Measurements from ENCODE around the gene ROR2. TPM values are rescaled to one million over a fixed set of nuclear protein-coding genes. Genes with fewer than 3 reads are reported as not detected.

Gene ROR2
- total and polyA plus RNA-seq, 2 of the 8 experiments (the other 6 are each of a cell fraction or from before 2014, with no cell fraction given): 2.7 to 4.3 TPM

- Histone ChIP-seq H3K79me1 (ENCODE audit: low read depth, low read length) (no peaks in the 10 kb centered on the region), H3K36me3 (ENCODE audit: control insufficient read depth in 2 of 4, insufficient read depth in 4 of 4, low read length in 3 of 4) (no peaks in the 10 kb centered on the region), H4K5ac (ENCODE audit: insufficient read length, low read depth, low read length) (no peak overlapping the region), H3K4ac (replicated peaks; ENCODE audit: insufficient read length, low read depth, low read length) (no peak overlapping the region), H2AFZ (ENCODE audit: low read length) (no peak overlapping the region), H3K27me3 (replicated peaks in 1 of 4; ENCODE audit: control insufficient read depth in 3 of 4, extremely low read depth in 1 of 4, insufficient read depth in 3 of 4, low read length in 3 of 4) (peaks cover 0 to 14% (median 7%) of the 10 kb centered on the region in 4 experiments; a peak in 5 of 7 replicates), H3K27ac (ENCODE audit: low read depth, low read length) (no peak overlapping the region), H2BK20ac (ENCODE audit: low read length) (no peak overlapping the region), H3K4me3 (ENCODE audit: extremely low read depth in 1 of 4, insufficient read depth in 2 of 4, low read depth in 3 of 4, low read length in 4 of 4) (no peak overlapping the region), H4K8ac (ENCODE audit: extremely low read depth, insufficient read depth, low read length) (no peak overlapping the region), H3K9me3 (ENCODE audit: insufficient read depth in 2 of 2, low read depth in 1 of 2, low read length in 1 of 2) (peaks cover 10 to 17% of the 10 kb centered on the region in 2 experiments), H3K23me2 (ENCODE audit: low read depth, low read length) (peaks cover under 1% of the 10 kb centered on the region; the same call in 1 of the 2 replicates), H3K79me2 (ENCODE audit: control insufficient read depth in 1 of 2, insufficient read depth in 2 of 2, low read length in 2 of 2) (no peaks in the 10 kb centered on the region), H2BK15ac (ENCODE audit: low read length) (no peak overlapping the region), H3K18ac (ENCODE audit: extremely low read depth, low read length) (no peak overlapping the region), H2BK5ac (ENCODE audit: low read depth, low read length) (no peak overlapping the region), H3K14ac (ENCODE audit: insufficient read length) (no peak overlapping the region), H3K4me1 (replicated peaks in 1 of 4; ENCODE audit: control insufficient read depth in 3 of 4, insufficient read depth in 4 of 4, low read length in 3 of 4) (peaks cover 2 to 12% (median 5%) of the 10 kb centered on the region in 4 experiments; a peak in 4 of 7 replicates), H3K9ac (replicated peaks in 1 of 4; ENCODE audit: extremely low read depth in 1 of 4, low read depth in 3 of 4, low read length in 3 of 4) (no peak overlapping the region), H3K56ac (replicated peaks; ENCODE audit: insufficient read length, low read depth, low read length) (no peak overlapping the region), H2BK120ac (replicated peaks; ENCODE audit: low read depth, low read length) (no peak overlapping the region), H4K91ac (replicated peaks; ENCODE audit: insufficient read length, low read length) (no peak overlapping the region), H4K20me1 (replicated peaks in 1 of 2; ENCODE audit: control insufficient read depth in 1 of 2, insufficient read depth in 2 of 2, low read length in 2 of 2) (peaks cover 3 to 4% of the 10 kb centered on the region in 2 experiments), H2BK12ac (ENCODE audit: low read depth, low read length) (no peak overlapping the region), H3K23ac (ENCODE audit: insufficient read length) (no peak overlapping the region), H3K4me2 (ENCODE audit: insufficient read depth in 1 of 2, low read depth in 2 of 2, low read length in 2 of 2) (no peak overlapping the region), H2AK5ac (ENCODE audit: low read depth, low read length) (no peak overlapping the region)
- FAIRE-seq: no peak
- 81% methylated on average over 3 of the region's 3 CpGs; no CpG with 5 or more reads in 1 of the 2 experiments for WGBS, 2 experiments (ENCODE audit: extremely low coverage in 1 of 2, insufficient coverage in 1 of 2, insufficient read length in 1 of 2, insufficient replicate concordance in 2 of 2, low coverage in 1 of 2, low lambda C conversion rate in 2 of 2, missing lambda C conversion rate in 1 of 2)
- DNase-seq (ENCODE audit: low read depth in 1 of 2, low spot score in 2 of 2): no peak
- POLR2A ChIA-PET (ENCODE audit: partially characterized antibody): no interaction called here
- CTCF ChIA-PET (ENCODE audit: partially characterized antibody): interaction anchor here (0.6 to 1.1 kb wide), 3 partner anchors 24 to 203 kb away, joined by 3 to 4 read pairs (median 3); no protein-coding TSS in a partner anchor
- TF ChIP-seq E2F6 (IDR thresholded peaks at IDR 0.05): no peak
- TF ChIP-seq CREB1 (IDR thresholded peaks at IDR 0.05): no peak
- no peak for TF ChIP-seq NRF1 (IDR thresholded peaks at IDR 0.05; ENCODE audit: low read depth, low read length)
- no peak for TF ChIP-seq ATF3 (IDR thresholded peaks at IDR 0.05; ENCODE audit: insufficient read depth, low read depth, low read length)
- TF ChIP-seq FOSL1 (IDR thresholded peaks at IDR 0.05; ENCODE audit: insufficient read depth, low read depth, low read length): no peak
Observed at GRCh38 chr9:91930475-91930874, 19.6 kb downstream of the ROR2 start.

Data from H1 (cell line).